ENCODE data around the gene CEACAM1. TPM values are rescaled to one million over a fixed set of nuclear protein-coding genes. Genes with fewer than 3 reads are reported as not detected.
"Not testable (repeated sequence)": the region's sequence is repeated elsewhere in the genome, so short reads cannot be mapped to it uniquely, and the experiment has no call there.

Gene CEACAM1
- total RNA-seq, 4 donors from 2014 or later = 5.0 to 146 (median 93.3) TPM

DNA sequence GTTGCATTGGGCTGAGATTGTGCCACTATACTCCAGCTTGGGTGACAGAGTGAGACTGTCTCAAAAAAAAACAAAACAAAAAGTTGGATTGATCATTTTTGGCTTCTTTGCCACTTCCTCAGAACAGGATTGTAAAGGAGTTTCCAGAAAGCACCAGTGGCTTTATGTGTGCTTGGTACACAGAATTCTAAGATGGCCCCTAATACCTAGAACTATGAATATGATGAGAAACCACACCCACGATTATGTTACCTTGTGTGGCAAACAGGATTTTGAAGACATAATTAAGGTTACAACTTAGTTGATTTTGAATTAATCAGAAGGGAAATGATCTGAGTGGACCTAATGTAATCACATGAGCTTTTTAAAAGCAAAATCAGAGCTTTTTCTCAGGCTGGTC lies 26.5 kb downstream of the CEACAM1 start:
- DNase-seq = no peak
- no peak overlapping the region for H3K27ac ChIP-seq
- peaks cover 0 to 28% (median 6%) of the 10 kb centered on the region in 4 donors for H3K4me1 ChIP-seq
- H3K4me3 ChIP-seq = no peak overlapping the region
- H3K36me3 ChIP-seq = no peaks in the 10 kb centered on the region
- no peak for TF ChIP-seq POLR2A (IDR thresholded peaks at IDR 0.05)
- TF ChIP-seq, protein P1, sequence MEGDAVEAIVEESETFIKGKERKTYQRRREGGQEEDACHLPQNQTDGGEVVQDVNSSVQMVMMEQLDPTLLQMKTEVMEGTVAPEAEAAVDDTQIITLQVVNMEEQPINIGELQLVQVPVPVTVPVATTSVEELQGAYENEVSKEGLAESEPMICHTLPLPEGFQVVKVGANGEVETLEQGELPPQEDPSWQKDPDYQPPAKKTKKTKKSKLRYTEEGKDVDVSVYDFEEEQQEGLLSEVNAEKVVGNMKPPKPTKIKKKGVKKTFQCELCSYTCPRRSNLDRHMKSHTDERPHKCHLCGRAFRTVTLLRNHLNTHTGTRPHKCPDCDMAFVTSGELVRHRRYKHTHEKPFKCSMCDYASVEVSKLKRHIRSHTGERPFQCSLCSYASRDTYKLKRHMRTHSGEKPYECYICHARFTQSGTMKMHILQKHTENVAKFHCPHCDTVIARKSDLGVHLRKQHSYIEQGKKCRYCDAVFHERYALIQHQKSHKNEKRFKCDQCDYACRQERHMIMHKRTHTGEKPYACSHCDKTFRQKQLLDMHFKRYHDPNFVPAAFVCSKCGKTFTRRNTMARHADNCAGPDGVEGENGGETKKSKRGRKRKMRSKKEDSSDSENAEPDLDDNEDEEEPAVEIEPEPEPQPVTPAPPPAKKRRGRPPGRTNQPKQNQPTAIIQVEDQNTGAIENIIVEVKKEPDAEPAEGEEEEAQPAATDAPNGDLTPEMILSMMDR (IDR thresholded peaks at IDR 0.05) = no peak
- no peaks in the 10 kb centered on the region for H3K9me3 ChIP-seq
- no peaks in the 10 kb centered on the region for H3K27me3 ChIP-seq

DNA sequence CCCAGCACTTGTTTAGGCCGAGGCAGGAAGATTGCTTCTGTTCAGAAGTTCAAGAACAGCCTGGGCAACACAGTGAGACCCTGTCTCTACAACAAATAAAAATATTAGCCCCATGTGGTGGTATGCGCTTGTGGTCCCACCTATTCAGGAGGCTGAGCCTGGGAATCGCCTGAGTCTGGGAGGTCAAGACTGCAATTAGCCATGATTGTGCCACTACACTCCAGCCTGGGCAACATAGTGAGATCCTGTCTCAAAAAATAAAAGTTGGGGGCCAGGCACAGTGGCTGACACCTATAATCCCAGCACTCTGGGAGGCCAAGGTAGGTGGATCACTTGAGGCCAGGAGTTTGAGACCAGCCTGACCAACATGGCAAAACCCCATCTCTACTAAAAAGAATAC lies 27.0 kb downstream of the CEACAM1 start:
- H3K4me3 ChIP-seq, H3K27me3 ChIP-seq, H3K36me3 ChIP-seq, H3K9me3 ChIP-seq, DNase-seq, H3K27ac ChIP-seq: not testable (repeated sequence)
- H3K4me1 ChIP-seq = peaks cover 0 to 33% (median 11%) of the 10 kb centered on the region in 4 donors

DNA sequence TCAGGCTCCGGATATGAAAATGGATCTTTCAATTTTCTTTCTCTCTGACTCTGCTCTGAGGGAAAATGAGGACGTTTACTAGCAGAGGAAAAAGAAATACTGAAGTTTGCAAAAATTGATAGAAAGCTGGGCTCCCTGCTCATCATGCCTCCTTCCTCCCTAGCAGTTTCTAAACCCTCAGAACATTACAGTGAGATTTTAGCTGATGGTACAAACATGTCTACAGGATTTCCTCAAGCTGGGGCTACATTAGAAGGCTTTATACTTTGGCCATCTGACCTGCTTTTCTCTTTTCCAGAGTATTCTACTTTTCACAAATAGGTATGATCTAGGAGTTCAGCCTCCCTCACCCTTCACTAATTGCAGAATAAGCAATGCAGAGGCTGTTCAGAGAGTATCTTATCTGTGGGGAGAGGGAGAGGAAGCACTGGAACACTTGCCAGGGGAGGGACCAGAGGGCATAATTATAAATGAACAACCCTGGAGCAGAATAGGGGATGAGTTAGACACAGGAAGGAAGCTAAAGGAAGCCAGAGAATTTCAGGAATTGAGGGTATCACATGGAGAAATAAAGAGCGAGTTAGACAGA lies 30.0 kb downstream of the CEACAM1 start:
- no peaks in the 10 kb centered on the region for H3K27me3 ChIP-seq
- peak overlapping the region in 2 of 4 donors; percentile 6 to 15 for H3K4me3 ChIP-seq
- H3K4me1 ChIP-seq = peaks cover 0 to 33% (median 12%) of the 10 kb centered on the region in 4 donors
- DNase-seq = peak in 1 of 3 donors; percentile 51
- H3K27ac ChIP-seq = peak overlapping the region; percentile 62 to 80 (median 75)
- H3K36me3 ChIP-seq = no peaks in the 10 kb centered on the region
- TF ChIP-seq, protein P1 (IDR thresholded peaks at IDR 0.05) = no peak
- TF ChIP-seq POLR2A (IDR thresholded peaks at IDR 0.05) = peak; percentile 5 to 50
- no peaks in the 10 kb centered on the region for H3K9me3 ChIP-seq

DNA sequence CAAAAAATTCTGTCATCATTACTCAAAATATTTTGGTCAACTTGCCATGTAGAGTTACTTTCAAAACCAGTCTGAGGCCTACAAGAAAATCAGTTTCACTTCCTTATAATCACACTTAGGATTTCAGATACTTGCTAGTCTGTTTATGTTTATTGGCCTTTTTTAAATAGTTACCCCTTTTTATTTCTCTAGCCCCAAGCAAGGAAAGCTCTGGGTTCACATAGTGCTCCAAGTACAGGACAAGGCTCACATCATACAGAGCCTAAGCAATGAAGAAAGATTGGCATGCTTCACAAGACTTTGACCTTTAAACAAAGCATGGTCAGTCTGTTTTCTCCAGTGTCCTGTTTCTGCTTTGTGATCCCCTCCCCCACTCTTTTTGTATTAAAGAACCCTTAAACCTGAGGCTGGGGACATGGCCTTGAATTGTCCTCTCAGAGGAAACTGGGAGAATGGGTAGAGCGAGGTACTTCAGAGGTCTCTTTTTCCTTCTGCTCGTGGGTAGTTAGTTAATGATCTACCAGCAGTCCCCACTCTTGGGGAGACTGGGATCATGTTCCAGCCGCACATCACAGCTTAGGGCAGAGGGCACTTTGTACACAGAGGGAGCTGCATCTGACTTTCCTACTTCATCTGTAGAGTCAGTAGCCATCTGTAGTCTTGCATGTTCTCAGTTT lies 30.7 kb downstream of the CEACAM1 start:
- H3K4me3 ChIP-seq = peak overlapping the region in 1 of 4 donors; percentile 15
- TF ChIP-seq POLR2A (IDR thresholded peaks at IDR 0.05) = peak in 1 of 2 donors; percentile 70
- TF ChIP-seq, protein P1 (IDR thresholded peaks at IDR 0.05) = no peak
- peak in 2 of 3 donors; percentile 57 to 74 for DNase-seq

DNA sequence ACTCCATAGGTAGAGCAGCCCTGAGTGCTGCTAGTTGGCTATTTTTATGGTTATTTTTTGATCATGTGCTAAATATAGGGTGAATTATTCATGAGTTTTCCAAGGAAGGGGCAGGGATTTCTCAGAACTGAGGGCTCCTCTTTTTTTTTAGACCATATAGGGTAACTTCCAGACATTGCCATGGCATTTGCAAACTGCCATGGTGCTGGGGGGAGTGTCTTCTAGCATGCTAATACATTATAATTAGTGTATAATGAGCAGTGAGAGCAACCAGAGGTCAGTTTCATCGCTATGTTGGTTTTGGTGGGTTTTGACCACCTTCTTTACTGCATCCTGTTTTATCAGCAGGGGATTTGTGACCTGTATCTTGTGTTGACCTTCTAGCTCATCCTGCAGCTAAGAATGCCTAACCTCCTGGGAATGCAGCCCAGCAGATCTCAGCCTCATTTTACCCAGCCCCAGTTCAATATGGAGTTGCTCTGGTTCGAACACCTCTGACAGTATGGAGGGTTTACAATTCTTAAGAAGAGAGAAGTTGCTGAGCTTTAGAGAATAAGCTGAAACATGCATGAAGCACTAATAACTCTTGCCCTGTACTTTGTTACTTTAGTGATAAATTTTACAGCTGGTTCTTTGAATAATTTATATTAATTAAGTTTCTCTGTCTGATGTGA lies 31.7 kb downstream of the CEACAM1 start:
- no peaks in the 10 kb centered on the region for H3K36me3 ChIP-seq
- no peaks in the 10 kb centered on the region for H3K9me3 ChIP-seq
- no peak for TF ChIP-seq POLR2A (IDR thresholded peaks at IDR 0.05)
- TF ChIP-seq, protein P1 (IDR thresholded peaks at IDR 0.05) = no peak
- no peaks in the 10 kb centered on the region for H3K27me3 ChIP-seq
- H3K4me1 ChIP-seq = peaks cover 0 to 33% (median 12%) of the 10 kb centered on the region in 4 donors
- H3K4me3 ChIP-seq = no peak overlapping the region
- DNase-seq = no peak
- peak overlapping the region; percentile 0 to 80 (median 69) for H3K27ac ChIP-seq

More for the DNA sequence above, 30.7 kb downstream of the CEACAM1 start:
- Histone ChIP-seq H3K27ac (peak overlapping the region; percentile 62 to 80 (median 75)), H3K9me3 (no peaks in the 10 kb centered on the region), H3K27me3 (no peaks in the 10 kb centered on the region), H3K36me3 (no peaks in the 10 kb centered on the region), H3K4me1 (peaks cover 0 to 33% (median 12%) of the 10 kb centered on the region in 4 donors)

DNA sequence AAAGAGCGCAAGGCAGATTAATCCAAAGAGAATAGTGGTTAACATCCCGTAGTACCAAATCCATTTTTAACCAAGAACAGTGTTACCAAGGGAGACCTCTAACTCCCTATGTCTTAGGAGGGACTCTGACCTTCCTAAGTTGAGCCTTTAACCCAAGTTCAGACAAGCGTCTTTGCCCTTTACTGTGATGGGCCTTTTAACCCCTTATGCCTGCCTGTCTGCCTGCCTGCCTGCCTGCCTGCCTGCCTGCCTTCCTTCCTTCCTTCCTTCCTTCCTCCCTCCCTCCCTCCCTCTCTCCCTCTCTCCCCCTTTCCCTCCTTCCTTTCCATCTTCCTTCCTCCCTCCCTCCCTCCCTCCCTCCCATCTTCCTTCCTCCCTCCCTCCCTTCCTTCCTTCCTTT lies 32.6 kb downstream of the CEACAM1 start:
- Histone ChIP-seq H3K27ac (no peak overlapping the region), H3K27me3 (no peaks in the 10 kb centered on the region), H3K4me3 (no peak overlapping the region), H3K36me3 (no peaks in the 10 kb centered on the region), H3K4me1 (peaks cover 0 to 33% (median 12%) of the 10 kb centered on the region in 4 donors), H3K9me3 (no peaks in the 10 kb centered on the region)
- TF ChIP-seq, protein P1 (IDR thresholded peaks at IDR 0.05) = no peak
- TF ChIP-seq POLR2A (IDR thresholded peaks at IDR 0.05) = no peak
- DNase-seq = no peak
